HepG2 (cell line): Measurements from ENCODE around the gene WRAP73. TPM values are rescaled to one million over a fixed set of nuclear protein-coding genes. Genes with fewer than 3 reads are reported as not detected.

Experiments
- ARID4A ChIP-seq: sonication (generic); formaldehyde crosslinking; IDR thresholded peaks from 2 replicates; pipeline ENCODE4 v1.5.0; 2020; ENCODE audit warnings: mild to moderate bottlenecking, missing genetic modification reagents, borderline replicate concordance
- CHD2 ChIP-seq: IDR thresholded peaks from 2 replicates; pipeline ENCODE4 v1.6.1; 2011; ENCODE audit warnings: low read depth, low read length, improper control_type of control experiment
- E2F2 ChIP-seq: sonication (generic); formaldehyde crosslinking; IDR thresholded peaks from 2 replicates; pipeline ENCODE4 v1.4.0; 2020; ENCODE audit warnings: missing genetic modification reagents, borderline replicate concordance
- JUN ChIP-seq: sonication (generic); formaldehyde crosslinking; IDR thresholded peaks from 2 replicates; pipeline ENCODE4 v1.4.0; 2020; ENCODE audit warnings: mild to moderate bottlenecking, missing genetic modification reagents
- MYPOP ChIP-seq: sonication (generic); formaldehyde crosslinking; IDR thresholded peaks from 2 replicates; pipeline ENCODE4 v1.8.1; 2023; ENCODE audit warnings: mild to moderate bottlenecking, moderate library complexity, missing genetic modification reagents
- PATZ1 ChIP-seq: sonication (generic); formaldehyde crosslinking; IDR thresholded peaks from 2 replicates; pipeline ENCODE4 v1.4.0; 2020; ENCODE audit warnings: missing genetic modification reagents
- PHF5A ChIP-seq: IDR thresholded peaks from one replicate; pipeline ENCODE4 v1.6.1; 2018; ENCODE audit warnings: low read depth, missing genetic modification reagents; ENCODE audit not compliant: unreplicated experiment
- TOPORS ChIP-seq: sonication (generic); formaldehyde crosslinking; IDR thresholded peaks from 2 replicates; pipeline ENCODE4 v1.8.0; 2023; ENCODE audit warnings: mild to moderate bottlenecking, missing genetic modification reagents
- polyA plus RNA-seq, 8 experiments: library from polyadenylated mRNA; depleted of rRNA in 3 of 8; stranded (reverse) in 7 of 8; unstranded in 1 of 8; fragments of >200 nt; fragmentation: Illumina TruSeq in 4 of 8; extraction: Trizol in 4 of 8; gene quantifications; 2 replicates each; pipeline versions ENCODE4 v1.2.1 to v1.2.3, GENCODE V29; 2011 to 2016; ENCODE audit warnings: low read depth in 4 of 8, missing spikeins in 1 of 8, mixed read lengths in 1 of 8; ENCODE audit not compliant: insufficient read depth in 1 of 8
- total RNA-seq, 5 experiments: library from RNA; depleted of rRNA; stranded (reverse); fragments of >200 nt; fragmentation: Illumina TruSeq; extraction: Trizol; gene quantifications; 2 replicates each; pipeline ENCODE4 v1.2.3, GENCODE V29; 2016; ENCODE audit warnings: low read depth in 1 of 5

WRAP73 gene
- total and polyA plus RNA-seq, 2 of the 13 experiments (the other 11 are each of a cell fraction or from before 2014, with no cell fraction given) = 18.1 to 40.4 TPM

DNA sequence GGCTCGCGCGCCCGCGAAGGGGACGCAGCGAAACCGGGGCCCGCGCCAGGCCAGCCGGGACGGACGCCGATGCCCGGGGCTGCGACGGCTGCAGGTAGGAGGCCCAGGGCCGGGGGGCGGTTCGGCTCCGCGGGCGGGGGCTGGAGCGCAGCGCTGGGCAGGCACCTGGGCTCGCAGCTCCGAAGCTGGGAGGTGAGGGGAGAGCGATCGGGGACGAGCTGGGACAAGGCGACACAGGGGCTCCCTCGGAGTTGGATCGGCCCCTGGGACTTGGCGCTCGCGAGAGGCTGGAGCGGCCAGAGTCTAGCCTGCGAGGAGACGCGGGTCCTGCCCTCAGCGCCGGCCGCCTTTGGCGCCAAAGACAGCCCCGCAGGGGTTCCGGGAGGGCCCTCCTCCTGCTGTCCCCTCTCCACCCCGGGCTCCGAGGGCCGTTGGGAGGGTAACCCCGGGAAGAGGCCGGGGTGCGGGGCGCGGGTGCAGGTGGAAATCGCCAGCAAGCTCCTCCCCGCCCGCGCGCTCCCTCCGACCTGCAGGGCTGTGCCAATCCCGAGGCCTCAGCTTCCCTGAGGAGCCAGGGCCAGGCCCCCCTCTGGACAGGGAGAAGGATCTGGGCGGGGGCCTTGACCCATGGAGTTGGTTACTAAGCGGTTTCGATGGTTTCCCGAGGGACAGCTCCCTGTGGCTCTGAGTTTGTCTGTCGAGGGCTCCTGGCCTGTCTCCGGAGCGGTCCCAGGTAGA lies 2.8 kb upstream of the WRAP73 start (continued):
- TF ChIP-seq E2F2 (CRISPR knock-in tag) (0 out of 2 replicates have a peak, but pooled peaks have one; percentile 24), CHD2 (peak; percentile 87), PHF5A (no peak), JUN (CRISPR knock-in tag) (no peak), TOPORS (CRISPR knock-in tag) (0 out of 2 replicates have a peak, but pooled peaks have one; percentile 30), PATZ1 (CRISPR knock-in tag) (0 out of 2 replicates have a peak, but pooled peaks have one; percentile 19), ARID4A (CRISPR knock-in tag) (peak; percentile 41; the same call in 1 of the 2 replicates), MYPOP (CRISPR knock-in tag) (peak; percentile 15; the same call in 1 of the 2 replicates)
